AG10803 (cell line): ENCODE measurements around the gene SLC38A2.

Experiments used
- DNase-seq: peaks from one replicate; pipeline ENCODE4 v3.0.0; 2010; ENCODE audit warnings: low read depth
- H3K4me3 ChIP-seq: 2 replicates; pipeline ENCODE4 v1.5.1; 2011; ENCODE audit warnings: mild to moderate bottlenecking, low read length, control low read depth
- CTCF ChIP-seq: conservative IDR thresholded peaks from 2 replicates; pipeline ENCODE4 v1.5.1; 2011; ENCODE audit warnings: mild to moderate bottlenecking, low read length, control low read depth, inconsistent platforms

Gene SLC38A2

GRCh38 chr12:46360908-46361666 is 11.5 kb downstream of the SLC38A2 start:
- DNase-seq: no peak
- no peak overlapping the region for H3K4me3 ChIP-seq
- TF ChIP-seq CTCF: no peak

GRCh38 chr12:46360370-46360769 is 12.2 kb downstream of the SLC38A2 start:
- TF ChIP-seq CTCF: no peak
- DNase-seq: no peak
- no peak overlapping the region for H3K4me3 ChIP-seq

GRCh38 chr12:46359667-46360280 is 12.8 kb downstream of the SLC38A2 start:
- no peak for TF ChIP-seq CTCF
- H3K4me3 ChIP-seq: no peak overlapping the region
- DNase-seq: no peak

DNA sequence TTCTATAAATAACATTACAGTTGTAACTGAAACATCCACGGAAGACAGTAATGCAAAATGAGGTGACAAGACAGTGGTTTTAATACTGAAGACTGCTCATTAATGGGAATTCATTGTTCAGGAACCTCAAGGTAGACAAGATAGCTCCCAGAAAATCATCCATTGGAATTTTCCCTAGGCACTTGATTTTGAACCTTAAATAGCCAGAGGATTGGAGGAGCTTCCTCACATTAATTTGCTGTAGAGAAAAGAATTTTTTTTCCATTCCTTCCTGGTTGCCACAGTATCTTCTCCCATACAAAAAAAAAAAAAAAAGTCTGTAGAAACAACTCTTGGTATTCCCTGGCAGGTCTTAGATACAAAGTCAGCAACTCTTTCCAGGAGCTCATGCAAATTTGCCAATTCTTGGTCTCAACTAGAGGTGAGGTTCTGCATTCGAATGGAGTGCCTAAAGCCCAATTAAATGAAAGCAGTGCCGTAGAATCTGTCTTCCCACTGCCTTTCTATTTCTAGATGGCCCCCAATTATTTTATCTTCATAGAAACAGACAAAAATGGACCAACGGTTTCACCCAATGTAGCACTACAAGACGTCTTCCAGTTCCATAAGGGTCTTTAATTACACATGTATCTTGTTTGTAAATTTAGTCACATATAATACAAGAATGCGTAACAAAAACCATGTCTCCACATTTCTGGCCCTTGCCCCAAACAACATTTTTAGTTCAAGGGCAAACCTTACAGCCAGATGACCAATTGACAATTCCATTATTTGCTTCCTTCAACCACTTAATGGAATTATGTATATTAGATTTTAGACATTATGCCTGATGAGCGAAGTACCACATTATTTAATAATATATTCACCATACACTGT is 13.5 kb downstream of the SLC38A2 start:
- no peak for TF ChIP-seq CTCF
- H3K4me3 ChIP-seq: no peak overlapping the region
- no peak for DNase-seq

DNA sequence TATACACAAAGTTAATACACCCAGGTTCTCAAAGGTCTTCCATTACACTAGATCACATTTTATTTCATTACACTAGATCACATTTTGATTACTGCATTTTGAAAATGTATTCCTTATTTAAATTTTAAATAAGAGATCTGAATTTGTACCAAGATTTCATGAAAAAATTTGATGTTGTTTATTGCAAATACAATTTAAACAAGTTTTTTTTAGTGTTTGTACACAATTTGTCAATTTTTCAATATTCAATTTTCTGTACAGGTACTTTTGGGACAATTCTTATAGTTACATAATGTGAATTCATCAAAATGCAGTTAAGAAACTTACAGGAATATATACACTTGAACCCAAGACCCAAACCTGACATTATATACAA is 14.3 kb downstream of the SLC38A2 start:
- H3K4me3 ChIP-seq: no peak overlapping the region
- no peak for DNase-seq
- TF ChIP-seq CTCF: no peak

GRCh38 chr12:46357438-46358324 is 14.9 kb downstream of the SLC38A2 start:
- DNase-seq: peak; percentile 93
- no peak overlapping the region for H3K4me3 ChIP-seq
- no peak for TF ChIP-seq CTCF
